ENCODE data around the gene RPS15. TPM values are rescaled to one million over a fixed set of nuclear protein-coding genes. Genes with fewer than 3 reads are reported as not detected.
"Not testable (repeated sequence)": the region's sequence is repeated elsewhere in the genome, so short reads cannot be mapped to it uniquely, and the experiment has no call there.

The RPS15 gene
- total RNA-seq, 3 donors from 2014 or later (not counting 1 experiment from before 2014, with no cell fraction given), result 731 to 872 (median 837) TPM

- TF ChIP-seq CTCF (IDR thresholded peaks at IDR 0.05), result no peak
- H3K36me3 Mint-ChIP-seq, result no peaks in the 10 kb centered on the region
- Histone ChIP-seq H3K4me3 (ENCODE audit: low read length) (no peak overlapping the region), H3K27ac (ENCODE audit: low read length) (no peak overlapping the region), H3K27me3 (ENCODE audit: control insufficient read depth, insufficient read depth, low read length) (no peaks in the 10 kb centered on the region), H3K36me3 (ENCODE audit: control insufficient read depth, insufficient read depth, low read length) (peaks cover 48% of the 10 kb centered on the region), H3K9me3 (ENCODE audit: control insufficient read depth, insufficient read depth, low read length) (no peaks in the 10 kb centered on the region), H3K4me1 (ENCODE audit: control insufficient read depth, insufficient read depth, low read length) (peaks cover 23% of the 10 kb centered on the region)
- DNase-seq (no peak), ATAC-seq (no peak)
- no peak overlapping the region for H3K4me3 Mint-ChIP-seq
- H3K9me3 Mint-ChIP-seq, result no peaks in the 10 kb centered on the region
- H3K27me3 Mint-ChIP-seq (ENCODE audit: low read depth in 2 of 2), result no peaks in the 10 kb centered on the region
- H3K27ac Mint-ChIP-seq, result peak overlapping the region in 1 of 2 donors; percentile 40
- H3K4me1 Mint-ChIP-seq, result peaks cover 10 to 18% of the 10 kb centered on the region in 2 donors
- intact Hi-C loops (cut with micrococcal nuclease), result no loop called here
- 92% methylated on average over 21 of the region's 21 CpGs for WGBS (ENCODE audit: insufficient coverage)
Observed at GRCh38 chr19:1435378-1435989, 2.7 kb upstream of the RPS15 start.

- Histone ChIP-seq H3K36me3 (ENCODE audit: control insufficient read depth, insufficient read depth, low read length) (peaks cover 59% of the 10 kb centered on the region), H3K9me3 (ENCODE audit: control insufficient read depth, insufficient read depth, low read length) (no peaks in the 10 kb centered on the region), H3K27ac (ENCODE audit: low read length) (no peak overlapping the region), H3K27me3 (ENCODE audit: control insufficient read depth, insufficient read depth, low read length) (no peaks in the 10 kb centered on the region), H3K4me3 (ENCODE audit: low read length) (no peak overlapping the region), H3K4me1 (ENCODE audit: control insufficient read depth, insufficient read depth, low read length) (peaks cover 31% of the 10 kb centered on the region)
- DNase-seq (no peak), ATAC-seq (no peak)
- Mint-ChIP-seq H3K4me1 (peaks cover 11 to 25% of the 10 kb centered on the region in 2 donors), H3K4me3 (peak overlapping the region; percentile 95), H3K36me3 (no peaks in the 10 kb centered on the region), H3K9me3 (no peaks in the 10 kb centered on the region), H3K27ac (peak overlapping the region; percentile 91 to 100), H3K27me3 (ENCODE audit: low read depth in 2 of 2) (no peaks in the 10 kb centered on the region)
- intact Hi-C loops (cut with micrococcal nuclease), result loop anchor here (1.0 kb wide), 1 partner anchor 30 kb away; the partner anchor contains the start of gene DAZAP1
- no peak for TF ChIP-seq CTCF (IDR thresholded peaks at IDR 0.05)
- WGBS (ENCODE audit: insufficient coverage), result 80% methylated on average over 8 of the region's 8 CpGs
Observed at GRCh38 chr19:1437609-1438008, 587 bp upstream of the RPS15 start.

GRCh38 chr19:1438933-1439354 lies 748 bp downstream of the RPS15 start:
- no peak for ATAC-seq
- H3K36me3 ChIP-seq (ENCODE audit: control insufficient read depth, insufficient read depth, low read length), result peaks cover 46% of the 10 kb centered on the region

GRCh38 chr19:1439525-1440417 lies 1.6 kb downstream of the RPS15 start:
- H3K4me3 ChIP-seq (ENCODE audit: low read length), result peak overlapping the region; percentile 88
- H3K27ac Mint-ChIP-seq, result peak overlapping the region; percentile 43 to 100

More at GRCh38 chr19:1438933-1439354, 748 bp downstream of the RPS15 start:
- H3K27ac ChIP-seq (ENCODE audit: low read length), result no peak overlapping the region
- under 1% methylated on average over 26 of the region's 26 CpGs for WGBS (ENCODE audit: insufficient coverage)
- no peaks in the 10 kb centered on the region for H3K27me3 ChIP-seq (ENCODE audit: control insufficient read depth, insufficient read depth, low read length)
- Mint-ChIP-seq H3K4me3 (peak overlapping the region; percentile 95), H3K36me3 (no peaks in the 10 kb centered on the region), H3K27ac (peak overlapping the region; percentile 91 to 100), H3K27me3 (ENCODE audit: low read depth in 2 of 2) (no peaks in the 10 kb centered on the region), H3K4me1 (peaks cover 11 to 25% of the 10 kb centered on the region in 2 donors), H3K9me3 (no peaks in the 10 kb centered on the region)
- H3K4me3 ChIP-seq (ENCODE audit: low read length), result peak overlapping the region; percentile 88
- peak in 1 of 2 donors; percentile 38 for DNase-seq
- TF ChIP-seq CTCF (IDR thresholded peaks at IDR 0.05), result no peak
- H3K9me3 ChIP-seq (ENCODE audit: control insufficient read depth, insufficient read depth, low read length), result no peaks in the 10 kb centered on the region
- H3K4me1 ChIP-seq (ENCODE audit: control insufficient read depth, insufficient read depth, low read length), result peaks cover 31% of the 10 kb centered on the region
- intact Hi-C loops (cut with micrococcal nuclease), result loop anchor here (1.0 kb wide), 1 partner anchor 32 kb away; the partner anchor contains the start of gene DAZAP1

More at GRCh38 chr19:1439525-1440417, 1.6 kb downstream of the RPS15 start:
- H3K9me3 Mint-ChIP-seq; ATAC-seq; H3K27me3 Mint-ChIP-seq (ENCODE audit: low read depth in 2 of 2); DNase-seq; intact Hi-C loops (cut with micrococcal nuclease); H3K9me3 ChIP-seq (ENCODE audit: control insufficient read depth, insufficient read depth, low read length); H3K27me3 ChIP-seq (ENCODE audit: control insufficient read depth, insufficient read depth, low read length); H3K36me3 Mint-ChIP-seq; H3K27ac ChIP-seq (ENCODE audit: low read length): not testable (repeated sequence)
- peaks cover 15 to 28% of the 10 kb centered on the region in 2 donors for H3K4me1 Mint-ChIP-seq
- 82% methylated on average over 57 of the region's 57 CpGs for WGBS (ENCODE audit: insufficient coverage)
- H3K36me3 ChIP-seq (ENCODE audit: control insufficient read depth, insufficient read depth, low read length), result peaks cover 40% of the 10 kb centered on the region
- peaks cover 36% of the 10 kb centered on the region for H3K4me1 ChIP-seq (ENCODE audit: control insufficient read depth, insufficient read depth, low read length)
- peak overlapping the region; percentile 95 for H3K4me3 Mint-ChIP-seq
